Left colon (tissue), 2 donors: Measurements from ENCODE around the gene SETD6. TPM values are rescaled to one million over a fixed set of nuclear protein-coding genes. Genes with fewer than 3 reads are reported as not detected.

Source experiments
- total RNA-seq, 2 donors: library from RNA; stranded (reverse); fragmentation: NEBNext Ultra II Directional; extraction: Animal tissue kit (Norgen Biotek cat#: 25700); gene quantifications; one replicate each; pipeline ENCODE4 v1.2.1, GENCODE V29; 2021
- donor health status: DM: no; HTN: no; CAD: no.
- donor health status: DM: yes; HTN: yes; CAD: no.

SETD6 gene
- total RNA-seq, 2 donors from 2014 or later, result 11.4 to 13.8 TPM

Other genes starting within 250 kb of the SETD6 start
- not detected for gene PRSS54, start 220.5 kb upstream of the SETD6 start, total RNA-seq
- gene GINS3, start 123.0 kb upstream of the SETD6 start, total RNA-seq, result 1 to 10 TPM; 2.8 to 3.3 TPM
- gene NDRG4, start 15.4 kb upstream of the SETD6 start, total RNA-seq, result 1 to 10 TPM; 4.2 to 7.3 TPM
- 100 to 1,000 TPM; 208 to 236 TPM for gene CNOT1, start 114.3 kb downstream of the SETD6 start, total RNA-seq
- 10 to 100 TPM; 12.1 to 12.3 TPM for gene SLC38A7, start 169.3 kb downstream of the SETD6 start, total RNA-seq
- gene GOT2, start 218.8 kb downstream of the SETD6 start, total RNA-seq, result 100 to 1,000 TPM in 1 of 2 donors, 10 to 100 TPM in 1; 96.3 to 130 TPM